ENCODE measurements around the gene NR2C2. TPM values are rescaled to one million over a fixed set of nuclear protein-coding genes. Genes with fewer than 3 reads are reported as not detected.
A peak's percentile ranks its signal among the peaks of the same experiment; 100 is the strongest.

NR2C2 gene
- total RNA-seq, 1 experiment from 2014 or later = 13.4 TPM

DNA sequence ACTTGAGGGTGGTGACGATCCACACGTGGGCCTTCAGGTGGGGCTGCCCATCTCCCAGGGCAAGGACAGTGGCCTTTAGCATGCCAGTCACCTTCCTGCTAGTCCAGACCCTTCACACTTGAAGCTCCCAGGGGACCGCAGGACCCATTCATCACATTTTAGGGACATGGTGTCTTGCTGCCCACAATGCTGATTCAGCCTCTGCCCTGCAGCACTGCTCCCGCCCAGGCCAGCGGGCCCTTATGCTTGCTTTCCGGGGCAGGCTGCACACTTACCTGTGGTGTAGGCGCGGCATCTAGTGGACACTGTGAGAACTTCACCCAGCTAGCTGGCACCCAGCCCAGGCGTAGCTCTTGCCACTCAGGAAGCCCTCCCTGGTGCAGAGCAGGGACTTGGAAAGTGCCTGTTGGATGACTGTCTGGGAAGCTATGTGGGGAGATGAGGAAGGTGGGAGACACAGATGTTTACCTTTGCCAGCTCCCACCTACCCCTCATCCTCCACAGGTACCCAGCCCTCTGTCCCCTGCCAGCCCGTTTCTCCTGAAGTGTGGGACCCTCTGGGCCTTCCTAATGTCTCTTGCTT lies 26.3 kb upstream of the NR2C2 start:
- peak; percentile 87 for DNase-seq (ENCODE audit: low read depth)

DNA sequence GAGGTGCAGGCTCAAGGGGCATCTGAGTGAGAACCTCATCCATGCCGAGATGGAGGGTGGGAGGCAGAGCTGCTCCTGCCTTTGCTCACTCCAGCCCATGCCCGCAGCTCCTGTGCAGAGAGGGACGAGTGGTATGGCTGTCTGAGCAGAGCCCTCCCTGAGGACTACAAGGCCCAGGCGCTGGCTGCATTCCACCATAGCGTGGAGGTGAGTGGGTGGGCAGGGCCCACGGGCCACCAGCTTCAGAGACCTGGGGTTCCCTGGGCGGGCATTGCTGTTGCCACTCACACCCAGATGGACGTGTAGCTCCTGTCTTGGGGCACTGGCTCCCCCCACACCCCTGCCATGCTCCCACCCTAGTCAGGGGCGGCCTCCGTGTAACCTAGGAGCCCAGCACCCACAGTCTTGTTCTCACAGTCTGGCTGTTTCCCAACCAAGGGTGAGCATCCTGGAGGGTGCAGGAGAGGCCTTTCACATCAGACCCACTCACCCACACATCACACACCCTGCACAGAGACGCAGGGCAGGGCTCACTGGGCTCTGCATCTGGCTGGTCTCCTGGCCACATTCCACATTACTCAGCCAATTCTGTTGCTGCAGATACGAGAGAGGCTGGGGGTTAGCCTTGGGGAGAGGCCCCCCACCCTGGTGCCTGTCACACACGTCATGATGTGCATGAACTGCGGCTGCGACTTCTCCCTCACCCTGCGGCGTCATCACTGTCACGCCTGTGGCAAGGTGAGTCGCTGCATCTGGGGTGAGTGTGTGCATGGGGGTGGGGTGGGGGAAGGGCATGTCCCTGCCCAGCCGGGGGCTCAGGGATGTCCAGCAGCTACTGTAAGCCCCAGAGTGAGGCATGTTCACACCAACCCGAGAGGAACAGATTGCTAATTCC lies 25.3 kb upstream of the NR2C2 start:
- DNase-seq (ENCODE audit: low read depth) = peak; percentile 30

DNA sequence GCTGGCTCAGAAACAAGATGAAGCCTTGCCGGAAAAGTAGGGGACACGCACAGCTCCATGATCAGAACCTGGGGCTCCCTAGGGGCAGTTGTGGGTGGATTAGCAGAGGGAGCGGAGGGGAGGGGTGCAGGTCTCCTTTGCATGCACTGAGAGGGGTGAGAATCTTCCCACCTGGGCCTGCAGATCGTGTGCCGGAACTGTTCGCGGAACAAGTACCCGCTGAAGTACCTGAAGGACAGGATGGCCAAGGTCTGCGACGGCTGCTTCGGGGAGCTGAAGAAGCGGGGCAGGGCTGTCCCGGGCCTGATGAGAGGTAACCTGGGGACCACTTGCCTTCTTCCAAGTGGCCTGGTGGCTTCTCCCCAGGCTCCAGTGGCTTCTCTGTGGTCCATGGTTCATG lies 24.5 kb upstream of the NR2C2 start:
- no peak for DNase-seq (ENCODE audit: low read depth)

DNA sequence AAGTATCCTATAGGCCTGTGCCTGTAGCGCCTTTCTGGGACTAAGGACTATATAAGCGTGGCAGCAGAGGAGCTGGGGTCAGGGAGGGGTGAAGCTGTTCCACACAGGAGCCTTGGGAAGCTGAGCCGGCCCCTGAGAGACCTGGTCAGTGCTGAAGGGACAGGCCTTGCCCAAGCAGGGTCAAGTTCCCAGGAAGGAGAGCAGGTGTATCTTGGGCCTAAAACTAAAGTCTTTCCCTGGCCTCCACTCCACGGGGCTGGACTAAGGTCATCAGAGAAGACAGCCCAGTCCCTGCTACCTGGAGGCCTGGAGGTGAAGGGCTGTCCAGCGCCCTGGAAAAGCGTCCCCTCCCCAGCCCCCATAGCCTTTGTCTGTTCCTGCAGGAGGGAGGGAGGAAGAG lies 23.9 kb upstream of the NR2C2 start:
- no peak for DNase-seq (ENCODE audit: low read depth)

DNA sequence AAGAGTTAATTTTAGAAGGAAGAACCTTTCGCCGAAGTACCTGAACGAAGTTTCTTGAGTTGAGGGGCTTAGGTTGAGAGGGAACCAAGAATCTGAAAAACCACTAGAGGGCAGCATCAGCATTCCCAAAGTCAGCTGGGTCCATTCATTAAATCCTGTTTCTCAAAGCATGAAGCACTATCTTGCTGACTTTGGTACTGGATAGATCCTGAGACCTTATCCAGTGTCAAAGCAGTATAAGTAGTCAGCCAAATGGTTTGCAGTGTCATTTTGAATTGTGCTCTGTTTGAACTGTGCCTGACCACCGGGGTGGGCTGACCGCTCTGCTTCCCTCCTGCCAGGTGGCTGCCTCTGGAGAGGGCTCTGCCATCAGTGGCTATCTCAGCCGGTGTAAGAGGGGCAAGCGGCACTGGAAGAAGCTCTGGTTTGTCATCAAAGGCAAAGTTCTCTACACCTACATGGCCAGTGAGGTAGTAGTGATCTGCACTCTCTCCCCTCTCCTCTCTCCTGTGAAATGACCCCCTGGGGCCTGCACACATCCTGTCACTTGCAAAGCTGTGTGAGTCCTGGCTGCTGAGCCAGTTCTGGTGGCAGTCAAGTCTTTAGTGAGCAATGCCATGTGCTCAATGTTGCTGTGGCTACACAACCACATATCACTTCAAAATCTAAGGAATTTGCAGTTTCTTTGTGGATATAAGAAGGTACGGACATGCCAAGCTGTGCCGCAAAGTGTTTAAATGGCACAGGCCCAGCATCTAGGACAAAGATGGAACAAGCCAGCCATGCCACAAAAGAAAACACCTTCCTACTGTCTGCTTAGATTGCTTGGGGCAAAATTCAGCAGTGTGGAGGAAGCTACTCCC lies 21.4 kb upstream of the NR2C2 start:
- peak; percentile 36 for DNase-seq (ENCODE audit: low read depth)

DNA sequence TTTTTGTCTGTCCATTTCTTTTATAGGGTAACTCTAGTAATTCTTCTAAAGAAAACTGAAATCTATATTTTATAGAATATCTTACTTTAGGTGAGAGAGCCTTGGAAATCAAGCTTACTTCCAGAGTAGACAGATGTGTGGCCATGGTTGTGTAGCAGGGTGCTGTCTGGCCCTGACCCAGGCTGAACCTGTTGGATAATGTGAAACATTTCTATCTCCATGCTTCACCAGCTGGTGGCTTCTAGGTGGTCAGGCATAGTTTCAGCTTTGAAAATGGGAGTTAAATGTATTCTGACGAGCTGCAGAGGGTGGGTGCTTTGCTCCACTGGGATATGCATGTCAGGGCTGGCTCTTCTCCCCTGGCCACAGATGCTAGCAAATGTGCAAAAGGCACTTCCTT lies 20.8 kb upstream of the NR2C2 start:
- no peak for DNase-seq (ENCODE audit: low read depth)

DNA sequence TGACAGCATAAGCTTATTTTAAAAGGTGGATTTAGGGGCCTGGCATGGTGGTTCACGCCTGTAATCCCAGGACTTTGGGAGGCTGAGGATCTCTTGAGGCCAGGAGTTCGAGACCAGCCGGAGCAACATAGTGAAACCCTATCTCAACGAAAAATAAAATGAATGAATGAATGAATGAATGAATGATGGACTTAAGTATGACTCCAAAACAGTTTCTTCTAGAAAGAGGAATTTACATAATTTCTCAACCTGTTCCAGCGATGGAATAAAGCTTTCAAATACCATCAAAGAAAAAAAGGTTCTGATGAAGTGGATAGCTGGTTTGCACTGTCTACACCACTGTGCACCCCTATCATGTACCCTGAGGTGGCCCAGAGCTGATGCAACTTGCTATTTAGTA lies 20.1 kb upstream of the NR2C2 start:
- DNase-seq (ENCODE audit: low read depth) = no peak

DNA sequence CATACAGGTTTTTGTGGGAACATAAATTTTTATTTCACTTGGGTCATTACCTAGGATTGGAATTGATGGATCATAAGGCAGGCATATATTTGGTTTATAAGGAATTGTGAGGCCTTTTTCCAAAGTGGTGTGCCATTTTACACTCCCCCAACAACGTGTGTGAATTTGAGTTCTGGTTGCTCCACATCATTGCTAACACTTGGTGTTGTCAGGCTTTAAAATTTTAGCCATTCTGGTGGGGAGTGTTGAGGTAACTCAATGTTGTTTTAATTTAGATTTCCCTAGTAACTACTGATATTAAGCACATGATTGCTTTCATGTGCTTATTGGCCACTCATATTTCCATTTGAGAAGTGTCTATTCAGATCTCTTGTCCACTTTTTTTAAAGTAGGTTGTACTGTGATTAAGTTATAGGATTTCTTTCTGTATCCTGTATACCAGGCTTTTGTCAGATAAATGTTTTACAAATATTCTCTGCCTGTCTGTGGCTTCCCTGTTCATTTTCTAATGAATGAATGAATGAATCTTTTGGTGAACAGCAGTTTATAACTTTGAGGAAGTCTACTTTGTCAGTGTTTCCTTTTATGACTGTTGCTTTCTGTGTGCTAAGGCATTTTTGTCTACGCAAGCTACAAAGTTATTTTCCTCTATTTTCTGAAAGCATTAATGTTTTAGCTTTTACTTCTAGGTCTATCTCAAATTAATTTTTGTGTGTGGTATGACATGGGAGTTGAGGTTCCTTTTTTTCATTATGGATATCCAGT lies 17.9 kb upstream of the NR2C2 start:
- DNase-seq (ENCODE audit: low read depth) = no peak

DNA sequence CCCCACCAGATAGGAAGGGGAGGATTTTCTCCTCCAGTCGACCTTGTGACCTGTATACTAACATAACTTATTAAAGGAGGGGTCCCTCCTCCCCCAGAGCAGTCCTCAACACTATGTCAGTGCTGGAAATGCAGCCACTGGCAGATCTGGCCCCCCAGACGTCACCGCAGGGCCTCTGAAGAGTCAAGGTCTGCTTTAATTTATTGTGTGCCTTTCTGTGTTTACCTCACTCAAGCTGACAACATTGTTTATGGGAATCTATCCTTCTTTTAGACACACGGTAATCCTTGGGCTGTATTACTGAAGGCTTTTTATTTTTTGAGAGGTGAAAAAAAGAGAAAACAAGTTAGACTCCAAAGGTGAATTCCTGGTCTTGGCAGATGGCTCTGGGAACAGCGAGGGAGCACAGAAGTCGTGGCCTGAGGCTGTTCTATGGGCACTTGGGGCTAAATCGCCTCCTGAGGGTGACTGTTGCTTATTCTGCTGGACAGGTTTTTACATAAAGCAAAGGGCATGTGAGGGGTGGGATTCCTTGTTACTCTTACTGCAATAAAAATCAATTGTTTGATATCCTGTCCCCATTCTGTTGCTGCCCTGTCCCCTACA lies 13.5 kb upstream of the NR2C2 start:
- no peak for DNase-seq (ENCODE audit: low read depth)

DNA sequence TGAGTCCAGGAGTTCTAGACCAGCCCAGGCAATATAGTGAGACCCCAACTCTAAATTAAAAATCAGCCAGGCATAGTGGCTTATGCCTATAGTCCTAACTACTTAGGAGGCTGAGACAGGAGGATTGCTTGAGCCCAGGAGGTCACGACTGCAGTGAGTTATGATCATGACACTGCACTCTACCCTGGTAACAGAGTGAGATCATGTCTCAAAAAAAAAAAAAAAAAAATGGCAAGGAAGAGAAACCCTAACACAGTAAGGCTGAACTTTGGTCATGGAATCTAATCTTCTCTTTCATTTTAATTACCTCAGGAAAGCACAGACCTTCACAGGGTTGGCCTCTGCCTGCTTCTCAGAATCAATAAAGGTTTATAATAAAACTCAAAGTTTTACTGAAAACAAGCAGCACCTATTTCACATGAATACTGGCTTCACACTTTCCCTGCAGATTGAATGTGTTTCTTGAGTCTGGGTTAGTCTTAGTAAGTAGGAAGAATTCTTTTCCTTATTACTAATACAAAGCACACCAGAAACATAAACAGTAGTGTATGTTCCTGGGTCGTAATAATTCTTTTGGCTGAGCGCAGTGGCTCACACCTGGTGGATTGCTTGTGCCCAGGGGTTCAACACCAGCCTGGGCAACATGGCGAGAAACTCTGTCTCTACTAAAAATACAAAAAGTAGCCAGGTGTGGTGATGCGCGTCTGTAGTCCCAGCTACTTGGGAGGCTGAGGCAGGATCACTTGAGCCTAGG lies 11.6 kb upstream of the NR2C2 start:
- no peak for DNase-seq (ENCODE audit: low read depth)

DNA sequence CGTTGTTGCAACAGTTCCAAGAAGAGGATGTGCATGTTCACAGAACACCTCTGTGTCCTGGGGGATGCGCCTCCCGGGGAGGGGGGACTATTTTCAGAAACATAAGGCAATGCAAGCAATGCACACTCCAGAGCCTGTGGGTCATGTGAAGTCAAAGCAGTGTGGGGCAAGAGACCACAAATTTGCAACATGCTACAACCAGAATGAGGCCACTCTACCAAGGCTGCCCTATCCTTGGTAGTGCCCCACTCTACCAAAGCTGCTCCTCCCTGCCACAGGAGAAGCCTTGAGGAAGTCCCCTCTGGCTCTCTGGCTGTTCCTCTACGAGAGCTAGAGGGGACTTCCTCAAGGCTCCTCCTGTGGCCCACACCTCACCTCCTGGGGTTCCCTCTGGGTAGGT lies 8.4 kb upstream of the NR2C2 start:
- no peak for DNase-seq (ENCODE audit: low read depth)

DNA sequence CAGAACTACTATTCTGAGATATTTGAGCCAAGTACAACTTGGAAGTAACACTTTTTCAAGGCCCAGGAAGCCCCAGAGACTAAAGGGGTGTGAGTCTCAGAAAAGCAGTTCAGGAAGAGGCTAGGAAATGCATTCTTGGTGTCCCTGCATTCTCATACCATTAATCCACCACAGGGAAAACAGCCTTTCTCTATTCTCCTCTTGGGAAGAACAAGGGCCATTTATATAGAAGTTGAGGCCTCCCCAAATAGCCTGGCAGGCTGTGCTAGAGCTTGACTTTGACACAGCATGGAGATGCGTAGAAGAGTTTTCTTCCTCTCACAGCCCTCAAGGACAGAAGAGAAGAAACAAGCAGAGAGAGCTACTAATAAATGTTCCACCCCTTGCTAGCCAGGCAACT lies 5.5 kb upstream of the NR2C2 start:
- DNase-seq (ENCODE audit: low read depth) = no peak

DNA sequence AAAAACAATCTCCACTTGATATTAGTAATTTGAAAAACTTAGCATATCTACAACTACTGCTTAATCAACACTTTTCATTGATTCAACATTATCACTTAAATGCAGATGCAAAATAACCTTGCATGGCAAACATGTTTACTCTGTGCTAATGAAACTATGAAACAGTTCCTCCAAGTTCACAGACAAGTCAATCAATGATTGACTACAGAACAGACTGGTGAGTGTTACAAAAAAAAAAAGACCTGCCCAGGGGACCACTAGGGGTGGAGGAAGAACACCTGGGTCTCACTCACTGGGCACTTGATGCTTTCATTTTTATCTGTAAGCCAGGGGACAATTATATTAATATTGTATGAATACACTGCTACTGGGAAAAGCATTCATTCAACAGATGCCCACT lies 4.3 kb upstream of the NR2C2 start:
- DNase-seq (ENCODE audit: low read depth) = no peak

DNA sequence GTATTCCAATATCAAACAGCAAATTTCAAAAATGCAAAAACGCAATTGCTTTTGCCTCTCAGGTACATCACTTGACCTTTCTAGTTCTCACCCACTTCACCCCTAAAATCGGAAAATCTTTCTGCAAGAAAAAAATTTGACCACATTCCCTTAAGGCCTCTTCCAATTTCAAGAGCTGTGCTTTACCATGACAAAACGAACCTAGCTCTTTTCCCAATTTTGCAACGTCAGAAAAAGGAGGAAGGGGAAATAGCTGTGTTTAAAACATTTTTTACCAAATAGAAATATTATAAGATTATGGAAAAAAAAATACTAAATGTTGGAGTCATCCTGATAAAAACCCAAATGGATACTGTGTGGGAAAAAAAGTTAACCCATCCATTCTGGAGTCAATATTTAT lies 1.1 kb upstream of the NR2C2 start:
- DNase-seq (ENCODE audit: low read depth) = no peak

DNA sequence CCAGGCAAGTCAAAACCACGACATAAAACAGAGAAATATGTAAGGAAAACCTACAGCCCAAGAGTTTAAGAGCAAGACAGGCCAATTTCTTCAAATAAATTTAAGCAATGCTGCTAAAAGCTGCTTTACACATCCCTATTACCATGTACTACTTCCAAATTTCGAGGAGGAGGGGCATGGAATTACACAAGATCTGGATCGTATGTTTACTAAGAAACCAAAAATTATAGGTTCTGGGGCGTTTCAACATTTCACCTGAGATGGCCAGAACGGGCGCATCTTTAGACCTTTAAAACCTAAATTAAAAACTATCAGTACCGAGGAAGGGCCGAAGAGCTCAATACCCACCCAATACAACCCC lies 664 bp upstream of the NR2C2 start:
- no peak for DNase-seq (ENCODE audit: low read depth)

DNA sequence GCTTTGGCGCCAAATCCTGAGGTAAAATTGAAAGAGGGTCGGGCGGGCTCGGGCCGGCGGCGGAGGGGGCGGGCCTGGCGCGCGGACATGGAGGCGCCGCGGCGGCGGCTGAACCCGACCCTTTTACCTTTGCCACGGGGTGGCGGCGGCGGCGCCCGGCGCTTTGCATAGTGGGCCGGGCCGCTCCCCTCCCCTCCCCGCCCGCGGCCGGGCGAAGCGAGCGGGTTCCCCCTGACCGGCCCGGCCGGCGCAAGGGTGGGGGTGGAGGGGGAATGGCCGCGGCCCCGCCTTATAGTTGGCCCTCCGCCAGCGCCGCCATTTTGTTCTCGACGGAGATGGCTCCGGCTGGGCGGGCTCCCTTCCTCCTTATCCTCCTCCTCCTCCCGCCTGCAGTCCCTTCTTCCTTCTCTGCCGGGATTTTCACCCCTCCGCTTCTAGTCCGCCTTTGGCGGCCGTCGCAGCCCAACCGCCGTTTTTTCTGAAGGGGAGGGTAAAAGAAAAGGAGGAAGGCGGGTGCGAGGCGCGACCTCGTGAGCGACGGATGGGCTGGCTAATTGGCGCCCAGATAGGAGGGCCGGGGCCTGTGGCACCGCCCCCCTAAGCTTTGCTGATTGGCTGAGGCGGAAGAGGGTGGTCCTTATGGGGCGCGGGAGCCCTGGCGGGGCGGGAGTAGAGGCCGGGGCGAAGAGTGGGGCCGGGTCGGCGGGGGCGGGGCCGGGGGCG lies 664 bp downstream of the NR2C2 start:
- DNase-seq (ENCODE audit: low read depth) = peak; percentile 94

DNA sequence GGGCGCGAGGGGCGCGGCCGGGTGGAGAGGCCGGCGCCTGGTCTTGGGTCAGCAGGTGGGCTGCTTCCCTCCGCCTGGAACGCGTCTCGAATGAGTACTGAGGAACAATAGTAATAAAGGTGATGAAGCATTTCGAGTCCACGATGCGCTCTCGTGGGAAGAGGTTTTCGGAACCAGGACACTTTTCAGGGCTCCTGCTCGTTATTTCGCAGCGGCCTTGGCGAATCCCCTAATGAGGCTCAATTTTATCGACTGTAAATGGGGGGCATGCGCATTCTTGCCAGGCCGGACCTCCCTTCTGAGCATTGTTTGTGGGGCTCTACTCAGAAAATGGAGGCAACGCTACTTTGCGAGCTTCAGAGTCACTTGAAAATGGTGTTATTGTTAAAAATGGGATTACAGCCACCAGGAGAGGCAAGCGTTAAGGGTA lies 1.2 kb downstream of the NR2C2 start:
- DNase-seq (ENCODE audit: low read depth) = no peak

DNA sequence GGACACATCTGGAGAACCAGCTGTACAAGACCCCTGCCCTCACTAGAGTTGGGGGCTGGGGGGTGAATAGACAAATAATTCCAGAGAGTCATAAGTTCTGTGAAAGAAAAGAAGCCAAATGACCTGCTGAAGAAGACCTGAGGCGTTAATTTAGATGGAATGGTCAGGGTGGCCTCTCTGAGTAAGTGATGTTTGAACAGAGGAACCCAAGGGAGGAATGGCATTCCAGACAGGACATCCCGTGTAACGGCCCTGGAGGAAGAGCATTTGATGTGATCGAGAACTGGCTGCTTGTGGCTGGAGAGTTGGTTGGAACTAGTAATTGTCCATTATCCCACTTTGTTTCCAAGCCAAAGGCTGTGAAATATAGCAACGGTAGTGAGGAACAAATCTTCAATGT lies 1.7 kb downstream of the NR2C2 start:
- DNase-seq (ENCODE audit: low read depth) = no peak

DNA sequence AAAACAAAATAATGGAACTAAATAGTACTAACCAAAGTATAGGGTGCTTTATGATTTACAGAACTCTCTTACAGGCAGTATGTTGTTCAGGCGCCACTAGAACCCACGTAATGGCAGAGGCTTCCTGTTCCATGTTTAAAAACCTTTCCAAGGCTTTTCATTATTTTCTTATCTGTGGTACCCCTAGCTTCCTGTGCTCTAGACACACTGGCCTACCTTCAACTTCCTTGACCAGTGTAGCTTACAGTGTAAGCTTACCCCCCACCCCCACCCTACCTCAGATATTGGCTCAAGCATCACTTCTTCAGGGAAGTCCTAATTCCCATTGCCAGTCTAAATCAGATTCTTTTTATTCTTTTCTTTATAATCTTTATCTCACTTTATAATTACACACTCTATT lies 2.9 kb downstream of the NR2C2 start:
- no peak for DNase-seq (ENCODE audit: low read depth)

DNA sequence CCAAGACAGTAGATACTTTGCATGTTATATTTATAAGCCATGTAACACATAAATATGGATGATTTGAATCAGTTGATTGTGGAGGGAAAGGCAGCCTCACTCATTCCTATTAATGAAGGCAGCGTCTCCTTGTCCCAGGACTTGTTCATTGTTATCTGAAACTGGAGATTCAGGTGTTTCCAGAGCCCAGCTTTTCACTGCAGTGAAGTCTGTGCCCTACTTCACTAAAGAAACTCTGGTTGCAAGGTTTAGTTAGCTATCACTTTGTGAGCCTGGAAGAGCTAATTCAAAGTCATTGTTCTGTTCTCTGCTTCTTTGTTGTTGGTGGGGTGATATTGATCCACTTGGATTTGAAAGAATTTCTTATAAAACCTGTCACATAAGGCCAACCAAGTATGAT lies 9.8 kb downstream of the NR2C2 start:
- no peak for DNase-seq (ENCODE audit: low read depth)
